GM18517 (cell line): ENCODE measurements around the gene TMX3.

ENCODE experiments used
- ATAC-seq: cut with Tn5 transposase; IDR thresholded peaks from one replicate; pipeline ENCODE4 v1.9.1; 2021; ENCODE audit warnings: mild to moderate bottlenecking, moderate library complexity; ENCODE audit not compliant: unreplicated experiment

Gene TMX3

GRCh38 chr18:68713796-68714195 lies 1.1 kb downstream of the TMX3 start:
- ATAC-seq = no peak

- no peak for ATAC-seq
These were observed 1.8 kb downstream of the TMX3 start for GRCh38 chr18:68713131-68713530.

- no peak for ATAC-seq
These were observed 7.3 kb downstream of the TMX3 start for GRCh38 chr18:68707646-68708045.

DNA sequence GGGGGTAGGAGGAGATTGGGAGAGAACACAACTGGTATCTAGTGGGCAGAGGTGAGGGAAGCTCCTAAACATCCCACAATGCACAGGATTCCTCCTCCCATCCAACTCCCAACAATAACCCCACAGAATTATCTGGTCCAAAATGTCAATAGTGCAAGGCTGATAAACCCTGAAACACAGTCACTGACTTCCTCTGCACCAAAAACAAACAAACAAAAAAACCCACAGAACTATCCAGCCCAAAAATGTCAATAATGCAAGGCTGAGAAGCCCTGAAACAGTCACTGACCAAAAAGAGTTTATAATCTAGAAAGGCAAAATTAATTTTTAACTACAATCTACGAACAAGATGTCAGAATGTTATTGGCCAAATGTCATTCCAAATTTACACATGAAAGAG lies 9.8 kb downstream of the TMX3 start:
- no peak for ATAC-seq

GRCh38 chr18:68703326-68703725 lies 11.6 kb downstream of the TMX3 start:
- ATAC-seq = no peak

GRCh38 chr18:68701353-68701752 lies 13.6 kb downstream of the TMX3 start:
- ATAC-seq = no peak

DNA sequence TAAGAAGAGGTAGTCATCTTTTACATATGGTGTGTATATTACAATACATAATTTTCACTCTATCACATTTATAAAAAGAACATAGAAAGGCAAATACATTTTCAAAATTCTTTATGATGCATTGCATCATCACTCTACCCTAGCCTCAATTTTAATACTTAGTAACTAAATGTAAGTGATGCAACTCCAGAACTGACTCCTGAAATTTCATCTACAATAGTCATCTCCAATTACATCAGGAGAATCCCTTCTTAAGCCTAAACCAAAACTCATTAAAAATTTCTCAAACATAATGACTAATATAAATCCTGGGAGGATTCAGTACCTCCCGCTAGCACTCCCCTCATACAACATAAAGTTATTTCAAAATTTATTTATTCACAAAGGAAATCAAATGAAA lies 15.9 kb downstream of the TMX3 start:
- no peak for ATAC-seq

DNA sequence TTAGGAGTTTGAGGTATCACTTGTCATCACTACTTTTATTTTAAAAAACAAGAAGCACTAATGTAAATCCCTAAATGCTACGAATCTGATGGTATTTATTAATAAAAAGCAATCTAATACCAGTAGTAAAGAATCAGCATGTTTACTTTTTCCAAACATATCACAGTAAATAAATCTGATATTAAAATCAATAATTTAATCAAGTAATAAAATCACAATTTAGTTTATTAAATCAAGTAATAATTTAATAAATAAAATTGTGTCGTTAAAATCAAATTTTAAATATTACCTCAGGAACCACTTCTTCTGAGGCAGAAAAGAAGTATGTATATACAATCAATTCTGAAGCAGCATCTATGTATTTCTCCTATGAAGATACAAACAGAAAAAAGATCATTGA lies 18.0 kb downstream of the TMX3 start:
- no peak for ATAC-seq

- ATAC-seq = no peak
These were observed 20.6 kb downstream of the TMX3 start for GRCh38 chr18:68694316-68694715.

DNA sequence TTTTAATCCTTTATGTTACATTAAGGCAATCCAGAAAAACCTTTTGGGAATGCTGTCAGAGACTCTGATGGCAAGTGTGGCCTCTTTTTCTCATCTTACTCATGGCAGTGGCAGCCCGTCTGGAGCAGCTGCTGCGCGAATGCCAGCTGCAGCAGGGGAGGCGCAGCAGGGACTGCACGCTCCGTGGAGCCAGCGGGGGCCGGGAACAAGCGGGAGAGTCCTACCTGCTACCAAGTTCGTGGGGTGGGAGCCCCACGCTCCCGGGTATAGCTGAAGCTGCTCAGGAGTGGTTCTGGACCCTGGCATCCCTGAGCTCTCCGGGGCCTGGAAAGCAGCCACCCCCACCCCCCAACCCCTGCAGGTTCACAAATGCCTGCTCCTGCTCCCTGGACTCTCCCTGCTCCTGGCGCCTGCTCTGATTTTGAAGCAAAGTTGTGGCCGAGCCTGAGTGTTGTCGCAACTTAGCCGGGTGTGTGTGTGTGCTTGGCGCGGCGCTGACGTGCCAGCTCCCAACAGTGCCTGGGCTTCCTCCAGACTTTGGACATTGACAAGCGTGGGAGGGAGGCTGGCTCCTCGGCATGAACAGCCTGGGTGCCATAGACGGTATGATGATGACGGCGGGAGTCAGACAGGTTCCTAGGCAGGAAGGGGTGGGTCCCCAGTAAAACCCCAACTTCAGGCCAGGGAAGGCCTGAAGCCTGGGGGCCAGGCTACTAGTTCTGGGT lies 21.7 kb downstream of the TMX3 start:
- ATAC-seq = no peak

- no peak for ATAC-seq
These were observed 35.4 kb downstream of the TMX3 start for GRCh38 chr18:68679528-68679927.

DNA sequence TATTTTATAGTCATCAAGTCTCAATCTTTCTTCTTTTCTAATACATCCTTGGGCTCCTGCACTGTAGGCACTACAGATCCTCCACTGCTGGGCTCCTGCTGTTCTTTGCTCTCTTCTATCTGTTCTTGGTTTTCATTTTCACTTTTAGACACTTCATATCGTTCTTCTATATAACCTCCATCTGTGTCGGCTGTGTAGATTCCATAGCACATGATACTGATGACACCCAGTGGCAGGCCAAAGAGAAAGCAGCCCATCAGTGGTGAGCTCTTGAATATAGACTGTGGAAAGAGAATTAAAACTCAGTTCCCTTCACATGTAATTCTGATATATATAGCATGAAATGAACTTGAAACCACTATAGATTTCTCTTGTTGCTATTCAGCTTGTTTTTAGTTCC lies 38.0 kb downstream of the TMX3 start:
- peak; percentile 96 for ATAC-seq

- no peak for ATAC-seq
These were observed 47.8 kb downstream of the TMX3 start for GRCh38 chr18:68667121-68667520.

DNA sequence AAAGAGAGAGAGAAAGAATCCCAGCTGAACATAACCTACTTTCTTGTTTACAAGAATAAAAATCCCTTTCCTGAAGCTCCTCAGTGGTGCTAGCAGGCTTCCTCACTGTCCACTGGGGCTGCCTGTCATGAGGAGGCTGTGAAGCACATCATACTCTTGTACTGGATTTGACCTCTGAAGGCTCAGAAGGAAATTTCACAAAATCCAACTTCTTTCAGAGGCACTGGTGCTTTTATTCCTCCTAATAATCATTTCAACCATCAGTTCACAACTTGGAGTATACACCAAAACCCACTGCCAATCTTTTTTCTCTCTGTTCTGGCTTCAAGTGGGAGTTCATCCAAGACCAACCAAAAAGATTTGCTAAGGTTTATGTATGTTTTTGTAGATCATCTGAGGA lies 48.5 kb downstream of the TMX3 start:
- ATAC-seq = no peak

DNA sequence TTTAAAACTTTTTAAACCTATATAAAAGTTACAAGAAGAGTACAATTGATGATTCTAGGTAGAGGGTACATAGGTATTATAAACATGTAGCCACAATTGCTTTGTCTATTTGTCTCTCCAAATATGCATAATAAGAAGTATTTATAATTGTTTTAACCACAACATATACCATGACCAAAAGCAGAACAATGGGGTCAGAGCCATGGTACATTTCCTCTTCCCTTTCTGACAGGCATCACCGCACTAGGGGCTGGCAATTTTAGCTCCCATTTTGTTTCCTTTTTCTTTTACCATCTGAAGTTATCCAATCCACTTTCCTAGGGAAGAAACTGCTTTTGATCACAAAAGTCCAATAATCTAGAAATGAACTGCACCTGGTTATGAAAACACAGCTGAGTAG lies 49.3 kb downstream of the TMX3 start:
- ATAC-seq = no peak

- no peak for ATAC-seq
These were observed 52.2 kb downstream of the TMX3 start for GRCh38 chr18:68662754-68663153.

DNA sequence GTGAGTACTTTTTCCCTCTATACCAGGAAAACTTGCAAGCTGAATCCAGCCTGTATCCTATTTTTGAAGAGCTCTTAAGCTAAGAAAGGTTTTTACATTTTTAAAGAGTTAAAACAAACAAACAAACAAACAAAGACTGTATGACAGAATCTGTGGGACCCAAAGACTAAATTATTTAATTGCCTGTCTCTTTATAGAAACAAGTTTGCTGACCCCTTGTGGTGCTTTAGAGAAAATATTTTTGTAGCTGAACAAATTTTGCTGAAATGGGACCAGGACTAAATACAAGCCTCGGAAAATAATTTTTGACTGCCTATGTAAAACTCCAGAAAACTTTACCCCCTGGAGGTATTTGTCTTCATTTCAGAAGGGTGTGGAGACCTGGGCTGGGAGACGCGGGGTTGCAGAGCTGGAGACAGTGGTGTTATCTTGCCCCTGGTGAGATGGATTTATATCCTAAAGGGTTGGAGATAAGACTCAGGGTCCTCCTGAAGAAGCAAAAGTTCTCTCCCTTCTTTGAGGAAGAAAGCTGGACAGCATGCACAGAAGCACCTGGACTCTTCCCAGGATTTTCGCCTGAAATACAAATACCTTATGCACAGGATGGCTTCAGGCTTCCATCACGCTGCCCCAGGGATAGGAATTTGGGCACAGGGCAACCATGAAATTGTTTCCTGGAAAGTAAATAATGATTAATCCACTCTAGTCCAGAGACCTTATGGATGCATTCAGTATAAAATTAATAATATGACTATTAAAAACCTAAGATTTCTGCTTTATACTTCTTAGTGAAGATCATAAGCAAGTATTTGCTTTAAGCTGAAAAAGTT lies 54.3 kb downstream of the TMX3 start:
- ATAC-seq = no peak

DNA sequence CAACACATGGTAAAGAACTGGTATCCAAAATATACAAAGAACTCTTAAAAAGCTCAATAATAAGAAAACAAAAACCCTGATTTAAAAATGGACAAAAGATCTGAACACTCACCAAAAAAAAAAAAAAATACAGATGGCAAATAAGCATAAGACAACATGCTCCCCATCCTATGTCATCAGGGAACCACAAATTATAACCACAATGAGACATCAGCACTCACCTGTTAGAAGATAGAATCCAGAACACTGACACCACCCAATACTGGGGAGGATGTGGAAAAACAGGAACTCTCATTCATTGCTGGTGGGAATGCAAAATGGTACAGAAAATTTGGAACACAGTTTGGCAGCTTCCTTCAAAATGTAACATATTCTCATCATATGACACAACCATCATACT lies 66.7 kb downstream of the TMX3 start:
- ATAC-seq = no peak

DNA sequence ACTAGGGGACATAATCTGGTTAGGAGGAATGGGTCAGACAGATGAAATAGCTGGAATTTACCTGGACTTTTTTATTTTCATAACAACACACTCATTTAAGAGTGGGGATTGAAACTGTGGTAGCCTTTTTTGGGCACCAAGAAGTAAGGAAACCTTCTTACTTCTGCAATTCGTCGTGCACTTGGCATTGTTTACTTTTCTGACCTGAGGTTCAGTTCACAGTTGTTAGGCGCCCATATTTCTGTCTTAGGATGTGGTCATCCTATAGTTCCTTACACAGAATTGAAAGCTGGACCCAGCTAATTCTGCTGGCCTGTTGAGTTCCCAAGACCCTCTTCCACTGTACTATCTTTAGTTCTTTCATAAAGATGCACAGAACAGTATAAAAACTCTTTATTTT lies 72.9 kb downstream of the TMX3 start:
- ATAC-seq = peak; percentile 84

- ATAC-seq = no peak
These were observed 74.0 kb downstream of the TMX3 start for GRCh38 chr18:68640861-68641260.

DNA sequence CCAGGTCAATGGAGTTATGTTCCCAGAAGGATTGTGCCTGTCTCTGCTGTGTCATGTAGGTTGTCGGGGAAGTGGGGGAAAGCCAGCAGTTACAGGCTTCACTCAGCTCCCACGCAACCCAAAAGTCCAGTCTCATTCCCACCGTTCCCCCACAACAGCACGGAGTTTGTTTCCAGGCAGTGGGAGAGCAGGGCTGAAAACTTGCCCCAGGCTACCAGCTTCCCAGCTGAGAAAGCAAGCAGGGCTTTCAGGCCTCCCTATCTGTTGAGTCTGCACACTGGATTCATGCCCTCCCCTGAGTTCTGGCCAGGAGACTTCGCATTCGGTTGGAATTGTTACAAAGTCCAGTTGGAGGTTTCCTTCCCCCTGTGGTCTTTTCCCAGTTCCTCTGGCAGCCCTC lies 76.3 kb downstream of the TMX3 start:
- ATAC-seq = no peak

GRCh38 chr18:68627812-68628211 lies 87.1 kb downstream of the TMX3 start:
- ATAC-seq = no peak
